Left lung (tissue), 10 donors: Measurements from ENCODE around the gene BCKDHB. TPM values are rescaled to one million over a fixed set of nuclear protein-coding genes. Genes with fewer than 3 reads are reported as not detected.

Experiments used
- ATAC-seq: fragments of 200-7000 bp; cut with Tn5 transposase; one replicate; pipeline ENCODE4 v1.9.1; 2020; ENCODE audit warnings: moderate library complexity
- DNase-seq, 4 donors: peaks; one replicate each; pipeline ENCODE4 v3.0.0-alpha.2; 2013 to 2020
- H3K27ac ChIP-seq, 2 donors: fragments of 200-600 bp; sonication (generic) in 1 of 2; one replicate each; pipeline versions ENCODE4 v1.5.0 to v1.8.0; 2020 to 2021
- H3K27me3 ChIP-seq, 2 donors: fragments of 200-600 bp; sonication (generic) in 1 of 2; one replicate each; pipeline versions ENCODE4 v1.5.0 to v1.8.0; 2020 to 2021
- H3K36me3 ChIP-seq, 2 donors: fragments of 200-600 bp; sonication (generic) in 1 of 2; one replicate each; pipeline versions ENCODE4 v1.5.0 to v1.8.0; 2020 to 2021
- H3K4me1 ChIP-seq, 2 donors: fragments of 200-600 bp; one replicate each; pipeline ENCODE4 v1.8.0; 2021
- H3K4me3 ChIP-seq, 2 donors: fragments of 200-600 bp; sonication (generic) in 1 of 2; one replicate each; pipeline versions ENCODE4 v1.5.0 to v1.8.0; 2020 to 2021; ENCODE audit warnings: mild to moderate bottlenecking in 1 of 2
- H3K9me3 ChIP-seq, 2 donors: fragments of 200-600 bp; sonication (generic) in 1 of 2; one replicate each; pipeline versions ENCODE4 v1.5.0 to v1.8.0; 2020 to 2021
- CTCF ChIP-seq, 2 donors: fragments of 200-600 bp; sonication (generic) in 1 of 2; IDR thresholded peaks; one replicate each; pipeline versions ENCODE4 v1.5.0 to v1.8.0; 2021; ENCODE audit warnings: antibody characterized with exemption in 2 of 2
- intact Hi-C, 2 donors: fragments of 100-400 bp; cut with DNase I; formaldehyde crosslinking; loops; one replicate each; pipeline versions ENCODE4 v1.11.2 to v1.14.2; 2022
- polyA plus RNA-seq, 6 donors: library from polyadenylated mRNA; unstranded; fragments of 120-200 nt; gene quantifications; one replicate each; pipeline ENCODE4 v1.2.1, GENCODE V29; 2013; ENCODE audit not compliant: insufficient read length in 6 of 6
- total RNA-seq, 2 donors: library from RNA; stranded (reverse); fragmentation: NEBNext Ultra II Directional; extraction: Animal tissue kit (Norgen Biotek cat#: 25700); gene quantifications; one replicate each; pipeline ENCODE4 v1.2.1, GENCODE V29; 2021
- donor health status: DM: no; HTN: yes; CAD: no.
- donor health status: DM: no; HTN: no; CAD: no.

The BCKDHB gene
- total and polyA plus RNA-seq, 8 donors: 15.1 to 26.1 (median 22.0) TPM

GRCh38 chr6:80145921-80146320 lies 39.5 kb downstream of the BCKDHB start:
- TF ChIP-seq CTCF (IDR thresholded peaks at IDR 0.05): no peak
- intact Hi-C loops: no loop called here
- H3K4me1 ChIP-seq: peaks cover 6 to 14% of the 10 kb centered on the region in 2 donors
- ATAC-seq: no peak
- no peak for DNase-seq
- H3K27me3 ChIP-seq: no peaks in the 10 kb centered on the region
- H3K9me3 ChIP-seq: no peaks in the 10 kb centered on the region
- H3K4me3 ChIP-seq: no peak overlapping the region
- no peak overlapping the region for H3K27ac ChIP-seq
- no peaks in the 10 kb centered on the region for H3K36me3 ChIP-seq

DNA sequence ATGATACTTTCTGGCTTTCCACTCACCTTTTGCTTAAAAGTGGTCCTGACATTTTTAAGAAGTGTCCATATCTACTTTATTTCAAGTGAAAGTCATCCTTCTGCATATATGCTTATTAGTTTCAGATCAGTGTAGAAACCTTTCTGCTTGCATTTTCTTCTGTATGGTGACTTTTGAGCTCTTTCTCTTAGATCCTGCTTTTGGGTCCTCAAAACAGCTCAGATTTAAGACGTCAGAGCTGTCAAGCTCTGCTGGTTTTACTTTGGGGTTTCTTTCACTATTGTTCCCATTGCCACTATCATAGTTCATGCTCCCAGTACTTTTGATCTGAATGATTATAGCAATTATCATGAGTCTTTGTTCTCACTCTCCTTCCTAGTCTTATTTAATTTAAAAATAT lies 41.7 kb downstream of the BCKDHB start:
- Histone ChIP-seq H3K9me3 (no peaks in the 10 kb centered on the region), H3K4me1 (peaks cover 3 to 9% of the 10 kb centered on the region in 2 donors), H3K36me3 (no peaks in the 10 kb centered on the region), H3K27me3 (no peaks in the 10 kb centered on the region), H3K27ac (no peak overlapping the region), H3K4me3 (no peak overlapping the region)
- ATAC-seq: no peak
- no peak for DNase-seq
- intact Hi-C loops: no loop called here
- no peak for TF ChIP-seq CTCF (IDR thresholded peaks at IDR 0.05)

- DNase-seq (no peak), ATAC-seq (no peak)
- no peak overlapping the region for H3K27ac ChIP-seq
- intact Hi-C loops: no loop called here
- H3K4me1 ChIP-seq: no peaks in the 10 kb centered on the region
- H3K9me3 ChIP-seq: no peaks in the 10 kb centered on the region
- H3K36me3 ChIP-seq: no peaks in the 10 kb centered on the region
- no peak overlapping the region for H3K4me3 ChIP-seq
- no peak for TF ChIP-seq CTCF (IDR thresholded peaks at IDR 0.05)
- H3K27me3 ChIP-seq: no peaks in the 10 kb centered on the region
These were observed 45.2 kb downstream of the BCKDHB start for GRCh38 chr6:80151635-80152034.

DNA sequence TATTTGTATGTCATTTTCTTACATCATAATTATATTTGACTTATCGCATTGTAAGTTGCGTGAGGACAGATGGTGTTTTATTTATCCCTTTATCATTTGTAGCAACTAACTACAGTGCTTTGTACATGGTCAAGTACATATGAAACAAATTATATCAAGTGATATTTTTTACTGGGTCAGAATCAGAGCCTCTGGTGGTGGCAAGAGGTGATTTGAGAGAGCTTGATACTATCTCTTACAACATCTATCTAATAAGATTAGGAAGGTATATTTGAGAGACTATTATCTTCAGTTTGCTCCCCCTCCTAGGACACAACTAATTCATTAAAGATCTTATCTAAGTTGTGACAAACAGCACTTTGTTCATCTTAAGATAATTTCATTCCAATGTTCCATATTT lies 47.7 kb downstream of the BCKDHB start:
- no peak for DNase-seq
- Histone ChIP-seq H3K27ac (no peak overlapping the region), H3K36me3 (no peaks in the 10 kb centered on the region), H3K27me3 (no peaks in the 10 kb centered on the region), H3K9me3 (no peaks in the 10 kb centered on the region), H3K4me1 (no peaks in the 10 kb centered on the region), H3K4me3 (no peak overlapping the region)
- TF ChIP-seq CTCF (IDR thresholded peaks at IDR 0.05): no peak
- intact Hi-C loops: no loop called here
- ATAC-seq: no peak

DNA sequence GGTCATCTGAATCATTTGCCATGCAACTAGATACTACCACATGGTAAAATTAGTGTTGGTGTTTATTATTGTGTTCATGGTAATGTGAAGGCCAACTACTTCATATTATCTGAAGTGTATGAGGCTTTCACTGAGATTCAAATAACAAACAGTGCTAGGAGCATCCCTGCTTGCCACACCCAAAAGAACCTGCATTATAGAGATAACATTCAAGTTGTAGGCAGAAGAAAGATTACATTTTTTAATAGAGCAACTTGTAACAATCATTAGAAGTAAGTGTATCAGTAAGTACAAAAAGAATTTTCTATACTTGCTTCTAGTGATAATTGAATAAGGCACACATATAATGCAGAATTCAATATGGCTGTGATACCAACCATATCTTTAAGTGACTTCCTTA lies 49.8 kb downstream of the BCKDHB start:
- H3K9me3 ChIP-seq: no peaks in the 10 kb centered on the region
- H3K4me1 ChIP-seq: no peaks in the 10 kb centered on the region
- intact Hi-C loops: no loop called here
- ATAC-seq: no peak
- no peak overlapping the region for H3K27ac ChIP-seq
- no peak for DNase-seq
- TF ChIP-seq CTCF (IDR thresholded peaks at IDR 0.05): no peak
- no peaks in the 10 kb centered on the region for H3K27me3 ChIP-seq
- H3K36me3 ChIP-seq: no peaks in the 10 kb centered on the region
- no peak overlapping the region for H3K4me3 ChIP-seq
